ENCODE measurements around the gene ADAD2. TPM values are rescaled to one million over a fixed set of nuclear protein-coding genes. Genes with fewer than 3 reads are reported as not detected.
A peak's percentile ranks its signal among the peaks of the same experiment; 100 is the strongest.

ADAD2 gene
- polyA plus RNA-seq, 2 donors = 3.6 to 11.5 TPM

- H3K9me3 ChIP-seq (ENCODE audit: control insufficient read depth in 2 of 2, insufficient read depth in 1 of 2, low read depth in 1 of 2, low read length in 1 of 2) = no peaks in the 10 kb centered on the region
- H3K4me1 ChIP-seq (ENCODE audit: control insufficient read depth in 2 of 2, insufficient read depth in 2 of 2, low read length in 1 of 2) = peaks cover 3 to 4% of the 10 kb centered on the region in 2 donors
- H3K27ac ChIP-seq (ENCODE audit: low read depth in 2 of 2, low read length in 1 of 2) = no peak overlapping the region
- peaks cover 7 to 59% of the 10 kb centered on the region in 2 donors for H3K36me3 ChIP-seq (ENCODE audit: control insufficient read depth in 2 of 2, insufficient read depth in 2 of 2, low read length in 1 of 2)
- H3K27me3 ChIP-seq (ENCODE audit: control insufficient read depth in 1 of 2, insufficient read depth in 2 of 2, low read length in 2 of 2) = no peaks in the 10 kb centered on the region
- no peak overlapping the region for H3K4me3 ChIP-seq (ENCODE audit: low read depth in 1 of 2, low read length in 2 of 2)
- WGBS, 2 donors = 94 to 95% methylated on average over 18 of the region's 18 CpGs
Observed at GRCh38 chr16:84182104-84182503, 8.9 kb upstream of the ADAD2 start.

- H3K27me3 ChIP-seq (ENCODE audit: control insufficient read depth in 1 of 2, insufficient read depth in 2 of 2, low read length in 2 of 2) = no peaks in the 10 kb centered on the region
- WGBS, 2 donors = 94 to 97% methylated on average over 26 of the region's 26 CpGs
- H3K27ac ChIP-seq (ENCODE audit: low read depth in 2 of 2, low read length in 1 of 2) = no peak overlapping the region
- peaks cover 7 to 59% of the 10 kb centered on the region in 2 donors for H3K36me3 ChIP-seq (ENCODE audit: control insufficient read depth in 2 of 2, insufficient read depth in 2 of 2, low read length in 1 of 2)
- no peaks in the 10 kb centered on the region for H3K9me3 ChIP-seq (ENCODE audit: control insufficient read depth in 2 of 2, insufficient read depth in 1 of 2, low read depth in 1 of 2, low read length in 1 of 2)
- H3K4me1 ChIP-seq (ENCODE audit: control insufficient read depth in 2 of 2, insufficient read depth in 2 of 2, low read length in 1 of 2) = peaks cover 0 to 3% of the 10 kb centered on the region in 2 donors
- no peak overlapping the region for H3K4me3 ChIP-seq (ENCODE audit: low read depth in 1 of 2, low read length in 2 of 2)
Observed at GRCh38 chr16:84182680-84183571, 8.0 kb upstream of the ADAD2 start.

GRCh38 chr16:84183572-84183875, 7.4 kb upstream of the ADAD2 start:
- H3K27ac ChIP-seq (ENCODE audit: low read depth in 2 of 2, low read length in 1 of 2) = no peak overlapping the region
- WGBS, 2 donors = 91 to 97% methylated on average over 5 of the region's 5 CpGs
- no peaks in the 10 kb centered on the region for H3K4me1 ChIP-seq (ENCODE audit: control insufficient read depth in 2 of 2, insufficient read depth in 2 of 2, low read length in 1 of 2)
- H3K27me3 ChIP-seq (ENCODE audit: control insufficient read depth in 1 of 2, insufficient read depth in 2 of 2, low read length in 2 of 2) = no peaks in the 10 kb centered on the region
- H3K4me3 ChIP-seq (ENCODE audit: low read depth in 1 of 2, low read length in 2 of 2) = no peak overlapping the region
- H3K9me3 ChIP-seq (ENCODE audit: control insufficient read depth in 2 of 2, insufficient read depth in 1 of 2, low read depth in 1 of 2, low read length in 1 of 2) = no peaks in the 10 kb centered on the region
- H3K36me3 ChIP-seq (ENCODE audit: control insufficient read depth in 2 of 2, insufficient read depth in 2 of 2, low read length in 1 of 2) = peaks cover 7 to 53% of the 10 kb centered on the region in 2 donors

- Histone ChIP-seq H3K4me3 (ENCODE audit: low read depth in 1 of 2, low read length in 2 of 2) (no peak overlapping the region), H3K27ac (ENCODE audit: low read depth in 2 of 2, low read length in 1 of 2) (peak overlapping the region in 1 of 2 donors; percentile 20), H3K4me1 (ENCODE audit: control insufficient read depth in 2 of 2, insufficient read depth in 2 of 2, low read length in 1 of 2) (no peaks in the 10 kb centered on the region), H3K27me3 (ENCODE audit: control insufficient read depth in 1 of 2, insufficient read depth in 2 of 2, low read length in 2 of 2) (no peaks in the 10 kb centered on the region), H3K9me3 (ENCODE audit: control insufficient read depth in 2 of 2, insufficient read depth in 1 of 2, low read depth in 1 of 2, low read length in 1 of 2) (no peaks in the 10 kb centered on the region), H3K36me3 (ENCODE audit: control insufficient read depth in 2 of 2, insufficient read depth in 2 of 2, low read length in 1 of 2) (peaks cover 3 to 49% of the 10 kb centered on the region in 2 donors)
- WGBS, 2 donors = 79 to 86% methylated on average over 11 of the region's 11 CpGs
Observed at GRCh38 chr16:84183911-84184591, 6.9 kb upstream of the ADAD2 start.

DNA sequence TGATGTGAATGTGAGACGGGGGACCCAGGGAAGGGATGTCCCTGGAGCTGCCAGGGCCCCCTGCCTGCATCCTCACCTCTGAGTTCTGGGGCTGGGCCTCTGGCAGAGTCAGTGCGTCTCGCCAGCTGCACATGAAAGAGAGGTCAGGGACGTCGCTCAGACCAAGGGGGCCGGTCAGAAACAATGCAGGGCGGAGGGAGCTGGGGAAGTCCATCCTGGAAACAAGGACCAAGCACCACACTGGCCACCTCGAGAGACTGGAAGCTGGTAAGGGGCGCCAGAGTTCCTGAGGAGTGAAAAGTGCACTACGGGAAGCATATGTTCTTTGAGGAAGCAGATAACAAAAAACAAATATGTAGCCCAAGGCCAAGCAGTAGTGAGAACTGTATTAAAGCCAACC, 6.2 kb upstream of the ADAD2 start:
- H3K4me3 ChIP-seq (ENCODE audit: low read depth in 1 of 2, low read length in 2 of 2) = no peak overlapping the region
- WGBS, 2 donors = 71 to 82% methylated on average over 10 of the region's 10 CpGs
- no peaks in the 10 kb centered on the region for H3K27me3 ChIP-seq (ENCODE audit: control insufficient read depth in 1 of 2, insufficient read depth in 2 of 2, low read length in 2 of 2)
- no peak overlapping the region for H3K27ac ChIP-seq (ENCODE audit: low read depth in 2 of 2, low read length in 1 of 2)
- H3K9me3 ChIP-seq (ENCODE audit: control insufficient read depth in 2 of 2, insufficient read depth in 1 of 2, low read depth in 1 of 2, low read length in 1 of 2) = no peaks in the 10 kb centered on the region
- H3K4me1 ChIP-seq (ENCODE audit: control insufficient read depth in 2 of 2, insufficient read depth in 2 of 2, low read length in 1 of 2) = no peaks in the 10 kb centered on the region
- H3K36me3 ChIP-seq (ENCODE audit: control insufficient read depth in 2 of 2, insufficient read depth in 2 of 2, low read length in 1 of 2) = peaks cover 0 to 42% of the 10 kb centered on the region in 2 donors

DNA sequence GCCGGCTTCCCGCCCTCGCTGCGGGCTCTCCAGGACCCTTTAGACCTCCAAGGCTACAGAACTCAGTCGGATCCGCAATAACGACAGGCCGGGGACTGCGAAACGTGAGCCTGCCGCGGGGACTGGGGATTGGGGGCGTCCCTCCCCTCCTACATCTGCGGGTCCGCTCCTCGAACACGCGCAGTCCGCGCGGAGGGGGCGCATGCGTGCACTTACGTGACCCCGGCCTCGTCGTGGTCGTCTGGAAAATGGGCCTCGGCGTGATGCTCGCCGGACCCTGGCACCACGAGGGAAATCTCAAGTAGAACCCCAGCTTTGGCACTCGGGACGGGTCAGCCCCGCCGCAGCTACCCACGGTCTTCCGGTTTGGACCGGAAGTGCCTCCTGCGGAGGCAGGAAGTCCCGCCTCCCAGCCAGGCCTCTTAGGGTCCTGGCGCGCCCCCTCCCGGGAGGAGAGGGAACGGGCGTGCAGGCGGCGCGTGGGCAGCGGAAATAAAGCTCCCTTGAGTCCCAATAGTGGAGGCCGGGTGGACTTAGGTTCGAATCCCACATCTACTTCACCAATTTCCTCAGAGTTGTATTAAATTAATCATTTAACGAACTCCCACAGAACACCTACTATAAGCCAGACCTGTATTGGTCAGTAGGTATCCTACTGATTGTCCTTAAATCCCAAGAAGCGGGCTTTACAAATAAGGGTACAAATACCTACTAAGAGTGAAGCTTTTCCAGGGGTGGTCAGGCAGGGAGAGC, 4.1 kb upstream of the ADAD2 start, which contains the start of gene TAF1C:
TSS of gene TAF1C (minus strand) at position 373 of the 753 bp plus-strand sequence. CDS start 2,069 bp downstream, outside the sequence.
- H3K27ac ChIP-seq (ENCODE audit: low read depth in 2 of 2, low read length in 1 of 2) = peak within 1 kb of the TSS; percentile 66 to 71
- peaks cover 0 to 2% of the 10 kb centered on the region in 2 donors for H3K9me3 ChIP-seq (ENCODE audit: control insufficient read depth in 2 of 2, insufficient read depth in 1 of 2, low read depth in 1 of 2, low read length in 1 of 2)
- H3K27me3 ChIP-seq (ENCODE audit: control insufficient read depth in 1 of 2, insufficient read depth in 2 of 2, low read length in 2 of 2) = no peaks in the 10 kb centered on the region
- H3K4me1 ChIP-seq (ENCODE audit: control insufficient read depth in 2 of 2, insufficient read depth in 2 of 2, low read length in 1 of 2) = no peaks in the 10 kb centered on the region
- H3K4me3 ChIP-seq (ENCODE audit: low read depth in 1 of 2, low read length in 2 of 2) = peak within 1 kb of the TSS; percentile 99 to 100
- 2% methylated on average over 55 of the region's 55 CpGs for WGBS, 2 donors
- peaks cover 0 to 28% of the 10 kb centered on the region in 2 donors for H3K36me3 ChIP-seq (ENCODE audit: control insufficient read depth in 2 of 2, insufficient read depth in 2 of 2, low read length in 1 of 2)

DNA sequence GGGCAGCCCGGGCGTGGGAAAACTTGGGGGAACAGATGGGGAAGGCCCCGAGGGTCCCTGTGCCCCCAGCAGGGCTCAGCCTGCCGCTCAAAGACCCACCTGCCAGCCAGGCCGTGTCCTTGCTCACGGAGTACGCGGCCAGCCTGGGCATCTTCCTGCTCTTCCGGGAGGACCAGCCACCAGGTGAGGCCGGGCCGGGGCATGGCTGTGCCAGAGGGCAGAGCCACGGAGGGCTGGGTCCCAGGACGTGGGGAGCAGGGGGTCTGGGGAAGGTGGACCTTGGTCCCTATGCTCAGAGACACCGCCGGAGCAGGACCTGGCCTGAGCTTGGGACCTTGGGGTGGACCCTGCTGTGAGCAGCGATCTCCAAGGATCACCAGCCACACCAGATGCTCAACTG, 509 bp downstream of the ADAD2 start:
- H3K36me3 ChIP-seq (ENCODE audit: control insufficient read depth in 2 of 2, insufficient read depth in 2 of 2, low read length in 1 of 2) = peaks cover 0 to 14% of the 10 kb centered on the region in 2 donors
- H3K27me3 ChIP-seq (ENCODE audit: control insufficient read depth in 1 of 2, insufficient read depth in 2 of 2, low read length in 2 of 2) = no peaks in the 10 kb centered on the region
- H3K9me3 ChIP-seq (ENCODE audit: control insufficient read depth in 2 of 2, insufficient read depth in 1 of 2, low read depth in 1 of 2, low read length in 1 of 2) = peaks cover 0 to 2% of the 10 kb centered on the region in 2 donors
- 91 to 94% methylated on average over 16 of the region's 16 CpGs for WGBS, 2 donors
- H3K27ac ChIP-seq (ENCODE audit: low read depth in 2 of 2, low read length in 1 of 2) = no peak overlapping the region
- H3K4me3 ChIP-seq (ENCODE audit: low read depth in 1 of 2, low read length in 2 of 2) = no peak overlapping the region
- H3K4me1 ChIP-seq (ENCODE audit: control insufficient read depth in 2 of 2, insufficient read depth in 2 of 2, low read length in 1 of 2) = peaks cover 0 to 9% of the 10 kb centered on the region in 2 donors

GRCh38 chr16:84193480-84193879, 2.5 kb downstream of the ADAD2 start:
- 79% methylated on average over 7 of the region's 7 CpGs for WGBS, 2 donors

DNA sequence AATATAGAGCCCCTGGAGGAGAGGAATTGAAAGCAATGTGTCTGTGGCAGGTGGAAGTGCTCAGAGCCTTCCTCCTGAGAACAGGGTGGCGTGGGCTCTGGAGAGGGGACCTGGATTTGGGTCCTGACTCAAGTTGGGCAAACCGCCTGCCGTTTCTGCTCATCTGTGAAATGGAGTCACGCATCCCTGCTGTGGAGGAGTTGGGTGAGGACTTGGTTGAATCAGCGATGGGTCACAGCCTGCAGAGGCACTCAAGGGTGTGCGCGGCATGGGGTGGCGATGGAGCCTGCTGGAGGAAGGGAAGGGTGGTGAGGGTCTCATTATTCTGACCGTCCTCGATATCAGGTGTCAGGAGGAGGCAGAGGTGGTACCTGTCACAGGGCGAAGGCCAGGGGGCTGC, 3.1 kb downstream of the ADAD2 start:
- H3K27ac ChIP-seq (ENCODE audit: low read depth in 2 of 2, low read length in 1 of 2) = no peak overlapping the region
- H3K4me1 ChIP-seq (ENCODE audit: control insufficient read depth in 2 of 2, insufficient read depth in 2 of 2, low read length in 1 of 2) = peaks cover 7 to 29% of the 10 kb centered on the region in 2 donors
- no peaks in the 10 kb centered on the region for H3K27me3 ChIP-seq (ENCODE audit: control insufficient read depth in 1 of 2, insufficient read depth in 2 of 2, low read length in 2 of 2)
- no peak overlapping the region for H3K4me3 ChIP-seq (ENCODE audit: low read depth in 1 of 2, low read length in 2 of 2)
- WGBS, 2 donors = 85 to 91% methylated on average over 11 of the region's 11 CpGs
- H3K36me3 ChIP-seq (ENCODE audit: control insufficient read depth in 2 of 2, insufficient read depth in 2 of 2, low read length in 1 of 2) = peaks cover 0 to 14% of the 10 kb centered on the region in 2 donors
- H3K9me3 ChIP-seq (ENCODE audit: control insufficient read depth in 2 of 2, insufficient read depth in 1 of 2, low read depth in 1 of 2, low read length in 1 of 2) = peaks cover 0 to 2% of the 10 kb centered on the region in 2 donors

More at GRCh38 chr16:84193480-84193879, 2.5 kb downstream of the ADAD2 start:
- Histone ChIP-seq H3K4me1 (ENCODE audit: control insufficient read depth in 2 of 2, insufficient read depth in 2 of 2, low read length in 1 of 2) (peaks cover 7 to 24% of the 10 kb centered on the region in 2 donors), H3K27ac (ENCODE audit: low read depth in 2 of 2, low read length in 1 of 2) (no peak overlapping the region), H3K36me3 (ENCODE audit: control insufficient read depth in 2 of 2, insufficient read depth in 2 of 2, low read length in 1 of 2) (peaks cover 0 to 14% of the 10 kb centered on the region in 2 donors), H3K27me3 (ENCODE audit: control insufficient read depth in 1 of 2, insufficient read depth in 2 of 2, low read length in 2 of 2) (no peaks in the 10 kb centered on the region), H3K4me3 (ENCODE audit: low read depth in 1 of 2, low read length in 2 of 2) (no peak overlapping the region), H3K9me3 (ENCODE audit: control insufficient read depth in 2 of 2, insufficient read depth in 1 of 2, low read depth in 1 of 2, low read length in 1 of 2) (peaks cover 0 to 2% of the 10 kb centered on the region in 2 donors)

Data from esophagus (tissue), 2 donors.